G401 (cell line): ENCODE data around the gene TMEM86A. TPM values are rescaled to one million over a fixed set of nuclear protein-coding genes. Genes with fewer than 3 reads are reported as not detected.

Experiments used
- DNase-seq: peaks from one replicate; pipeline ENCODE4 v3.0.0-alpha.2; 2015; ENCODE audit warnings: low spot score
- in situ Hi-C: cut with HindIII; loops from 2 replicates; pipeline ENCODE4 v1.10.0; 2016; ENCODE audit warnings: low sequenced_read_pairs, mixed read lengths
- total RNA-seq: library from RNA; depleted of rRNA; stranded (reverse); fragments of >200 nt; shearing (Covaris generic); gene quantifications from 2 replicates; pipeline ENCODE4 v1.2.3, GENCODE V29; 2014; rRNA removed

The TMEM86A gene
- total RNA-seq, 1 experiment from 2014 or later = 0.34 TPM

DNA sequence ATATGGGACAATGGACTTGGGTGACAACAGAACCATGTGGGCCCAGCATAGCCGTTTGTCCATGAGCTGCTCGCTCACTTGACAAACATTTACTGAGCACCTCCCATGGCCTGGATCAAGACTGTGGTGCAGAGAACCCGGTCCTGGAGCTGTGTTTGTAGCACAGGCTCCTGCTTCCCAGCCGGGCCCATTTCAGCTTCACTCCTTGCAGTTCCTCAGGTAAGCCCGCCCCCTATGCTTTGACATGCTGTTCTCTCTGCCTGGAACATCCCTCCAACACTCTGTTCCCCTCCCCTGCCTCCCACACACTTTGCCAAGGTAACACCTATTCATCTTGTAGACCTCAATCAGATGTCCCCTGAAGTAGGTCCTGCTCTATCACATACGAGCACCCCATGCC is 46.7 kb downstream of the TMEM86A start:
- DNase-seq = no peak
- in situ Hi-C loops = no loop called here

DNA sequence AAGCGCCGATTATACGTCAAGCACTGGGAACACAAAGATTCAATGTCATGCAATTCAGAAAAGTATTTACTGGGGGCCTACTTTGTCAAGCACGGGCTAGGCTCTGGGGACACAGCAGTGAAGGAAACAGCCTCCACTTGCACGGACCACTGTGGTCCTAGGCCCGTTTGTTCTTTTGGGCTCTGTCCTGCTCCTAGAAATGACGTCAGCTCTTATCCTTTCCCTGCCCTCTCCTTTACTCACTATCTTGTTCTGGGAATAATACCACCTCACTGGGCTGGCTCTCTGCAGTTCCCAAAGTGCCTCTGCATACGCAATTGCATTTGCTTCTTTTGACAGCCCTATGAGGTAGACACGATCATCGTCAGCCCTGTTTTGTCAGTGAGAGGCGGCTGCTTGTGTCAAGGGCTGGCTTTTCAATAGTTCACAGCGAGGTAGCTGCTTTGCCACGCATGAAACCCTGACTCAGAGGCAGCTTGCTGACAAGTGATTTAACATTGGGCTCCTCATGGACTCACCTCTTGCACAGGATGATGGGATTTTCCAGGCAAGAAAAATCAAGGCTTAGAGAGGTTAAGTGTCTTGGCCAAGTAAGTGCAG is 50.3 kb downstream of the TMEM86A start:
- in situ Hi-C loops = no loop called here
- no peak for DNase-seq

DNA sequence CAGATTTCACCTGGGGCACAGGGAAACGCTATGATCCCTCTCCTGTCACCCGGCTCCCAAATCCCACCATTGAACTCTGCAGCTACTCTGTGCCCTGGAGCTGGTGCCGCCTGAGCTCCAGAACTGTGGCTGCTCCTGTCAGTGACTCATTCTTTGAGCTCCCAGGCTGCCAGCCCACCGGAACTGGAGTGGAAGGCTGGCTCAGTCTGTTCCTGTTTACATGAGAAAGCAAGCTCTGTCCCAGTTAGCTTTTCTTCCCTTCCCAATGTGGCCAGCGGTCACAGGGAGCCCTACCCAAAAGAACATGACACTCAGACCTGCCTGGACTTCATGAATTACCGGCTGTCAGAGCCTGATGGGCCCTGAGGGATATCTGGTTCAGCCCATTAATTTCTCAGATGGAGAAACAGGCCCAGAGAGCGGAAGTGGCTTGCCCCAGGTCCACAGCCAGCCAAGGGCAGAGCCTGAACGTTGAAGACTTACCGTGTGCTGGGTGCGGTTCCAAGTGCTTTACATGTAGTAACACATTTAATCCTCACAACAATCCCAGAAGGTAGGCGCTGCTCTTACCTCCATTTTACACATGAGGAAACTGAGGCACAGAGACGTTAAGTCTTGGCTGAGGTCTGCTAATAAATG is 51.2 kb downstream of the TMEM86A start:
- DNase-seq = peak; percentile 15
- in situ Hi-C loops = no loop called here

DNA sequence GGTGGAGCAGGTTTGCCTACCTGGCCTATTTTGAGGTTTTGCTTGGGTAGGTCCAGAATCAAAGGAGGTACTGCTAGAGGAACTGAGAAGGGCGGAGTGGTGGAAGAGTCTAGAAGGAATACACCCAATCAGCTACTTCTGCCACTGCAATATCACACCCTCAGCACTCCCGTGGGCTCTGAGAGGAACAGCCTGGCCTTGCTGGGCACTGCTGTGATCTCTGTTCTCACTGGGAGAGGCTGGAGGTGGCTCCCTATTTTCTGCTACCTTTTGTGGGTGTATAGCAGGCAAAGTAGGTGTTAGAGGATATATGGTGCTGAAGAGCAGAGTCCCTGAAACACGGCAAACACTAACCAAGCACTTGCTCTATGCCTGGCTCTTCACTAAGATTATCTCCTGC is 52.4 kb downstream of the TMEM86A start:
- in situ Hi-C loops = no loop called here
- no peak for DNase-seq

DNA sequence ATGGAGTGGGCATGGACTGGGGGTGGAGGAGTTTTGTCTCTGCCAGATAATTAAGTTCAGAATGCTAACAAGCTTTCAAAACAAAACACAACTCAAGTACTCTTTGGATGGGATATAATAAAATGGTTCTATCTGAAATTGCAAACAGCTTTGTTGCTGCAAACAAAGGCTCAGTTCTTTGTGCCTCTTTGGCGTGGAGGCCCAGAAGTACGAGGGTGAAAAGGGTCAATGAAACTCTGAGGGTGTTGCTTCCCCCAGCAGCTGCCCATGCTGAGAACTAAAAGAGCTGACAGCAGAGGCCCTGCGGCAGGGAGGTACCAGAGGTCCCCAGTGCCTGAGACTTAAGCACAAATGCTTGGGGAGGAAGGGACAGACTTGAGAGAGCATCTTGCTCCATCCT is 53.9 kb downstream of the TMEM86A start:
- in situ Hi-C loops = no loop called here
- DNase-seq = no peak

DNA sequence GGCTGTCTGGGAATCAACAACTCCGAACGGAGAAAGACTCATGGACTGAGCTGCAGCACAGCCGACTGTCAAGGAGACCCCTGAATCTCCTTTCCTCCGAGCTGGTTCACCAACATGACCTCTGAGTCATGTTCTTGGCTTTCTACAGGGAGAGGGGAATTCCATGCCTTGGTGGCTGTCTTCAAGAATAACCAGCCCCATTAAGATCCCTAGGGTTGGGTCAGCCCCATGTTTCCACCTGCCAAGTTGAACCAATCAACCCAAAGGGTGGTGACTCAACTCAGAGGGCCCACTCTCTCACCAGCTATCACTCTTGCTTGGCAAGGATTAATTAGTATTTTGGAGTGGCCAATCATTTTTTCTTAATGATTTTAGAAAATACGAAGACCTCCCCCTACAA is 55.7 kb downstream of the TMEM86A start:
- DNase-seq = no peak
- in situ Hi-C loops = no loop called here

Other genes with a start within 250 kb of the TMEM86A start
- not detected in 2 replicates for gene LDHAL6A, start 242.9 kb upstream of the TMEM86A start, total RNA-seq
- 71.3 and 111 TPM in 2 replicates for gene TSG101, start 171.8 kb upstream of the TMEM86A start, total RNA-seq
- gene UEVLD, start 110.0 kb upstream of the TMEM86A start, total RNA-seq = 15.1 and 18.5 TPM in 2 replicates
- gene MISFA, start 99.0 kb upstream of the TMEM86A start, total RNA-seq = not detected in 2 replicates
- 20.9 and 25.8 TPM in 2 replicates for gene SPTY2D1, start 64.4 kb upstream of the TMEM86A start, total RNA-seq
- gene IGSF22, start 27.4 kb downstream of the TMEM86A start, total RNA-seq = not detected in 2 replicates
- not detected in 2 replicates for gene PTPN5, start 93.0 kb downstream of the TMEM86A start, total RNA-seq
- gene MRGPRX1, start 240.6 kb downstream of the TMEM86A start, total RNA-seq = not detected in 2 replicates